PC-3 (cell line): Measurements from ENCODE around the gene RNASE9. TPM values are rescaled to one million over a fixed set of nuclear protein-coding genes. Genes with fewer than 3 reads are reported as not detected.
"Not testable (repeated sequence)": the region's sequence is repeated elsewhere in the genome, so short reads cannot be mapped to it uniquely, and the experiment has no call there.

Experiments used
- ATAC-seq: fragments of 200-7000 bp; cut with Tn5 transposase; 2 replicates; pipeline ENCODE4 v1.9.1; 2020; ENCODE audit warnings: mild to moderate bottlenecking, moderate library complexity
- BruUV-seq: library from RNA; stranded (reverse); fragments of 400-500 nt; replicated peaks from 2 replicates; lab custom pipeline; 2021; lab: Mats Ljungman, UMichigan
- CTCF ChIA-PET: fragments of 300-600 bp; sonication (Branson Sonifier 250); formaldehyde crosslinking; loops from one replicate; lab custom pipeline; 2022; ENCODE audit warnings: antibody characterized with exemption; lab: Charles Lee
- POLR2A ChIA-PET: fragments of 300-600 bp; sonication (Branson Sonifier 250); formaldehyde crosslinking; loops from one replicate; lab custom pipeline; 2022; ENCODE audit warnings: antibody characterized with exemption; ENCODE audit not compliant: unreplicated experiment; lab: Charles Lee
- DNase-seq: peaks from one replicate; pipeline ENCODE4 v3.0.0-alpha.2; 2015
- H2AFZ ChIP-seq: fragments of 300-600 bp; sonication (generic); 2 replicates; pipeline ENCODE4 v1.6.0; 2016; ENCODE audit warnings: antibody characterized with exemption, low read length
- H3F3A ChIP-seq: fragments of 300-600 bp; sonication (generic); one replicate; pipeline ENCODE4 v1.6.0; 2017; ENCODE audit warnings: antibody characterized with exemption, low read length, control low read depth, mild to moderate bottlenecking; ENCODE audit not compliant: unreplicated experiment
- H3K27ac ChIP-seq: fragments of 300-600 bp; sonication (generic); 2 replicates; pipeline ENCODE4 v1.5.1; 2016; ENCODE audit warnings: mild to moderate bottlenecking, low read length
- H3K27me3 ChIP-seq: fragments of 300-600 bp; sonication (generic); 2 replicates; pipeline ENCODE4 v1.6.1; 2016; ENCODE audit warnings: low read length, mixed read lengths
- H3K36me3 ChIP-seq: fragments of 300-600 bp; sonication (generic); 2 replicates; pipeline ENCODE4 v1.6.1; 2016; ENCODE audit warnings: low read depth, mixed run types, low read length, mixed read lengths
- H3K4me1 ChIP-seq: fragments of 300-600 bp; sonication (generic); 2 replicates; pipeline ENCODE4 v1.5.1; 2016; ENCODE audit warnings: low read length; ENCODE audit not compliant: insufficient read depth
- H3K4me2 ChIP-seq: fragments of 300-600 bp; sonication (generic); 2 replicates; pipeline ENCODE4 v1.6.0; 2016; ENCODE audit warnings: low read length
- H3K4me3 ChIP-seq: fragments of 300-600 bp; sonication (generic); 2 replicates; pipeline ENCODE4 v1.5.1; 2016; ENCODE audit warnings: mild to moderate bottlenecking, low read length, mixed read lengths
- H3K79me2 ChIP-seq: fragments of 300-600 bp; sonication (generic); 2 replicates; pipeline ENCODE4 v1.6.1; 2017; ENCODE audit warnings: low read length, mixed read lengths
- H3K9ac ChIP-seq: fragments of 300-600 bp; sonication (generic); 2 replicates; pipeline ENCODE4 v1.6.0; 2016; ENCODE audit warnings: mild to moderate bottlenecking, low read length
- H3K9me2 ChIP-seq: fragments of 300-600 bp; sonication (generic); replicated peaks from 2 replicates; pipeline ENCODE4 v1.6.1; 2016; ENCODE audit warnings: mixed run types, low read length, mixed read lengths
- H3K9me3 ChIP-seq: fragments of 300-600 bp; sonication (generic); 2 replicates; pipeline ENCODE4 v1.6.1; 2016; ENCODE audit warnings: low read length, mixed read lengths
- H4K20me1 ChIP-seq: fragments of 300-600 bp; sonication (generic); 2 replicates; pipeline ENCODE4 v1.6.1; 2016; ENCODE audit warnings: low read length, mixed read lengths
- EZH2 ChIP-seq: fragments of 300-600 bp; sonication (generic); IDR thresholded peaks from one replicate; pipeline ENCODE4 v1.6.1; 2017; ENCODE audit warnings: antibody characterized with exemption, mild to moderate bottlenecking, low read length; ENCODE audit not compliant: unreplicated experiment
- EZH2phosphoT487 ChIP-seq: fragments of 300-600 bp; sonication (generic); IDR thresholded peaks from 2 replicates; pipeline ENCODE4 v1.6.1; 2018; ENCODE audit warnings: mild to moderate bottlenecking, antibody characterized with exemption, low read length, borderline replicate concordance
- intact Hi-C: fragments of 100-400 bp; cut with micrococcal nuclease; formaldehyde crosslinking; loops from 2 replicates; pipeline ENCODE4 v1.9.0; 2023
- total RNA-seq: library from RNA; depleted of rRNA; stranded (reverse); fragments of >200 nt; gene quantifications from 2 replicates; pipeline ENCODE4 v1.2.3, GENCODE V29; 2014
- TF ChIP-seq, protein P1 (sequence below): fragments of 300-600 bp; sonication (generic); conservative IDR thresholded peaks from 2 replicates; pipeline ENCODE4 v1.5.1; 2017; ENCODE audit warnings: antibody characterized with exemption, low read depth, mild to moderate bottlenecking, low read length

RNASE9 gene
- total RNA-seq, 1 experiment from 2014 or later, result not detected

DNA sequence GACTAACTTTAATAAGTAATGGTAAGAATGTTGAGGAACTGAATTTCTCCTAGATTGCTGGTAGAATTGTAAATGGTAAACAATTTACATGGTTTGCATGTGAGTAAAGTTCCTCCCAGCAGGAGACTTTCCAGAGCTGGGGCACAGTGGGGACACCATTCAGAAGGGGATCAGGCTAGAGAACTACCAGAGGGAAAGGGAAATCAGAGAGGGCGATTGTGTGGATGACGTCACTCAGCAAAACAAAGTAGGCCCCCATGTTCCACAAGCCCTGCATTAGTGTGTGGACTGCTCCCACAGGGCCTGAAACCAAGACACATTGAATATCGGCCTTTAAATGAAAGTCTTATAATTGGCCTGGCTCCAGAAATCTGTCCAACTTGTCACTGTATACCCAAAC, 17.5 kb upstream of the RNASE9 start:
- no TSS peak for BruUV-seq
- H3K27me3 ChIP-seq, result peaks cover 19% of the 10 kb centered on the region

DNA sequence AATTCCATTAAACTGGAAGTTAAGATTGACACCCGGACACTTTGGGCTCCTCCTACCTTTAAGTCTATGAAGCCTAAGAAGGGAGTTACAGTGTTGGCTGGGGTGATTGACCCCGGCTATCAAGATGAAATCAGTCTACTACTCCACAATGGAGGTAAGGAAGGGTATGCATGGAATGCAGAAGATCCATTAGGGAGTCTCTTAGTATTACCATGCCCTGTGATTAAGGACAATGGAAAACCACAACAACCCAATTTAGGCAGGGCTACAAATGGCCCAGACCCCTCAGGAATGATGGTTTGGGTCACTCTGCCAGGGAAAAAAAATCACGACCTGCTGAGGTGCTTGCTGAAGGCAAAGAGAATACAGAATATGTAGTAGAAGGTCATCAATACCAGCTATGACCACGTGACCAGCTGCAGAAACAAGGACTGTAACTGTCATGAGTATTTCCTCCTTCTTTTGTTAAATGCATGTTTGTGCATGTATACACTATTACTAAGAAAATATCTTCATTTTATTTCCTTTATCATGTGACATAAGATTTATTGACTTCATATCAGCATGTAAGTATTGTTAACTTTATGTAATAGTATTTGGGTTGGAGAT, 11.6 kb upstream of the RNASE9 start:
- BruUV-seq, POLR2A ChIA-PET, DNase-seq: not testable (repeated sequence)

More for the DNA sequence above, 17.5 kb upstream of the RNASE9 start:
- Histone ChIP-seq H4K20me1 (no peaks in the 10 kb centered on the region), H3K79me2 (no peaks in the 10 kb centered on the region), H3F3A (no peaks in the 10 kb centered on the region), H3K4me3 (no peak overlapping the region), H3K9me3 (no peaks in the 10 kb centered on the region), H3K9me2 (no peaks in the 10 kb centered on the region), H2AFZ (no peak overlapping the region), H3K4me1 (no peaks in the 10 kb centered on the region), H3K4me2 (no peak overlapping the region), H3K9ac (no peak overlapping the region), H3K36me3 (no peaks in the 10 kb centered on the region), H3K27ac (no peak overlapping the region)
- no peak for ATAC-seq
- no peak for TF ChIP-seq EZH2phosphoT487
- TF ChIP-seq EZH2, result no peak
- TF ChIP-seq, protein P1, sequence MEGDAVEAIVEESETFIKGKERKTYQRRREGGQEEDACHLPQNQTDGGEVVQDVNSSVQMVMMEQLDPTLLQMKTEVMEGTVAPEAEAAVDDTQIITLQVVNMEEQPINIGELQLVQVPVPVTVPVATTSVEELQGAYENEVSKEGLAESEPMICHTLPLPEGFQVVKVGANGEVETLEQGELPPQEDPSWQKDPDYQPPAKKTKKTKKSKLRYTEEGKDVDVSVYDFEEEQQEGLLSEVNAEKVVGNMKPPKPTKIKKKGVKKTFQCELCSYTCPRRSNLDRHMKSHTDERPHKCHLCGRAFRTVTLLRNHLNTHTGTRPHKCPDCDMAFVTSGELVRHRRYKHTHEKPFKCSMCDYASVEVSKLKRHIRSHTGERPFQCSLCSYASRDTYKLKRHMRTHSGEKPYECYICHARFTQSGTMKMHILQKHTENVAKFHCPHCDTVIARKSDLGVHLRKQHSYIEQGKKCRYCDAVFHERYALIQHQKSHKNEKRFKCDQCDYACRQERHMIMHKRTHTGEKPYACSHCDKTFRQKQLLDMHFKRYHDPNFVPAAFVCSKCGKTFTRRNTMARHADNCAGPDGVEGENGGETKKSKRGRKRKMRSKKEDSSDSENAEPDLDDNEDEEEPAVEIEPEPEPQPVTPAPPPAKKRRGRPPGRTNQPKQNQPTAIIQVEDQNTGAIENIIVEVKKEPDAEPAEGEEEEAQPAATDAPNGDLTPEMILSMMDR, result no peak
- DNase-seq, result no peak
- CTCF ChIA-PET, result no interaction called here
- intact Hi-C loops, result no loop called here
- POLR2A ChIA-PET, result no interaction called here

DNA sequence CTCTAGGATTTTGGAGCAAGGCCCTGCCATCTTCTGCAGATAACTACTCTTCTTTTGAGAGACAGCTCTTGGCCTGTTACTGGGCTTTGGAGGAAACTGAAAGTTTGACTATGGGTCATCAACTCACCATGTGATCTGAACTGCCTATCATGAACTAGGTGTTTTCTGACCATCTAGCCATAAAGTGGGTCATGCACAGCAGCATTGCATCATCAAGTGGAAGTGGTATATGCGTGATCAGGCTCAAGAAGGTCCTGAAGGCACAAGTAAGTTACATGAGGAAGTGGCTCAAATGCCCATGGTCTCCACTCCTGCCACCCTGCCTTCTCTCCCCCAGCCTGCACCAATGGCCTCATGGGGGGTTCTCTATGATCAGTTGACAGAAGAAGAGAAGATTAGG, 9.9 kb upstream of the RNASE9 start:
- BruUV-seq, ATAC-seq, CTCF ChIA-PET, H3K4me2 ChIP-seq, H3K4me3 ChIP-seq, H3K4me1 ChIP-seq, H2AFZ ChIP-seq, H3K79me2 ChIP-seq, H3K36me3 ChIP-seq, H3F3A ChIP-seq, H3K27ac ChIP-seq, DNase-seq, POLR2A ChIA-PET, H3K27me3 ChIP-seq, H4K20me1 ChIP-seq, intact Hi-C loops, H3K9ac ChIP-seq, H3K9me3 ChIP-seq, H3K9me2 ChIP-seq: not testable (repeated sequence)

More for the DNA sequence above, 11.6 kb upstream of the RNASE9 start:
- ATAC-seq, H3K79me2 ChIP-seq, intact Hi-C loops, H3K9me2 ChIP-seq, H3K4me3 ChIP-seq, H3K27ac ChIP-seq, H2AFZ ChIP-seq, H3K27me3 ChIP-seq, CTCF ChIA-PET, H3K4me2 ChIP-seq, H4K20me1 ChIP-seq, H3K4me1 ChIP-seq, H3K9ac ChIP-seq, H3K36me3 ChIP-seq, H3K9me3 ChIP-seq, H3F3A ChIP-seq: not testable (repeated sequence)

DNA sequence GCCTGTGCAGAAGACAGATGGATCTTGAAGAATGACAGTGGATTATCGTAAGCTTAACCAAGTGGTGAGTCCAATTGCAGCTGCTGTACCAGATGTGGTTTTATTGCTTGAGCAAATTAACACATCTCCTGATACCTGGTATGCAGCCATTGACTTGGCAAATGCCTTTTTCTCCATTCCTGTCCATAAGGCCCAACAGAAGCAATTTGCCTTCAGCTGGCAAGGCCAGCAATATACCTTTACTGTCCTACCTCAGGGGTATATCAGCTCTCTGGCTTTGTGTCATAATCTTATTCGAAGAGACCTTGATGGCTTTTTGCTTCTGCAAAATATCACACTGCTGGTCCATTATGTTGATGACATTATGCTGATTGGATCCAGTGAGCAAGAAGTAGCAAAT, 9.0 kb upstream of the RNASE9 start:
- H3K79me2 ChIP-seq, H2AFZ ChIP-seq, intact Hi-C loops, ATAC-seq, CTCF ChIA-PET, BruUV-seq, H3K9me2 ChIP-seq, H4K20me1 ChIP-seq, H3K27ac ChIP-seq, H3K4me2 ChIP-seq, H3K36me3 ChIP-seq, H3K4me1 ChIP-seq, POLR2A ChIA-PET, H3F3A ChIP-seq, H3K4me3 ChIP-seq, DNase-seq, H3K9me3 ChIP-seq, H3K9ac ChIP-seq: not testable (repeated sequence)
- H3K27me3 ChIP-seq, result peaks cover 11% of the 10 kb centered on the region; the same call in 1 of the 2 replicates
